ENCODE measurements around the gene PBX3.

DNA sequence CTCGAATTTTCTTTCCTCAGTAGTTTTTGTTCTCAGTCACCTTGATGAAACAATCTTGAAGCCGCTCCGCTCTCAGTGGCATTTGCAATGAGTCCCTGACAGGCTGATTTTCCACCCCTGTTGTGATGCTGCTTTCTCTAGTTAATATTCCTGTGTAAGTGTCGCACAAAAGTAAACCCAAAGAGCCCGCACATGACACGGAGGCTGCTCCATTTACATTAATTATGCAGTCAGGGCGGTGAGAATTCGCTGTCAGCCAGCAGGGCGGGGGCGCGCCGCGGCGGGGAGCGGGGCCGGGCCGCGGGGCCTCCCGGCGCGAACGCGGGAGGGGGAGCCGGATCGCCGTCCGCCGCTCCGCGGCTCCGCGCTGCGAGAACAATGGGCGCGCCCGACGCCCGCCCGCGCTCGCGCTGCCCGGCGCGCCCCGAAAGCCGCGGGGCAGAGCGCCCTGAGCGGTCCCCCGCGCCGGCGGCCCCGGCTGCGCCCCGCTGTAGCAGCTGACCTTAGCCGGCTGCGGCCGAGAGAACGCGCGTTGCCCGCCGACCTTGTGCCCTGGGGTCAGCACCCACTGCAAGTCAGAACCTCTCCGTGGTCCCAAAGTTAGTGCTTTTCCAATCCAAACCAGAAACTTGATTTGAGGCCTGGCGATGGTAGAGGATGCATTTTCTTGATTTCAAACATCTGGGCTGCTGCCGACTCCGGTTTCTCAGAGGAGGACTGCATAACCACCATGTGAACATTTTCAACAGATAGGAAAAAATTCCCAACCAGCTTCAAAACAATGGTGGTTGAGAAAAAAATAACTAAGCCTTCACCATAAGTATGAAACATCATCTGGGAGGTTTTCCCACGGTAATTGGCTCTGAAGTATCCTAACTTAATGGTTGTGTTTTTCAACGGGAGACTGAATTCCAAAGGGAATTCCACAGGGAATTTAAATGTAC is 142.6 kb downstream of the PBX3 start:
- TF ChIP-seq, protein P1, sequence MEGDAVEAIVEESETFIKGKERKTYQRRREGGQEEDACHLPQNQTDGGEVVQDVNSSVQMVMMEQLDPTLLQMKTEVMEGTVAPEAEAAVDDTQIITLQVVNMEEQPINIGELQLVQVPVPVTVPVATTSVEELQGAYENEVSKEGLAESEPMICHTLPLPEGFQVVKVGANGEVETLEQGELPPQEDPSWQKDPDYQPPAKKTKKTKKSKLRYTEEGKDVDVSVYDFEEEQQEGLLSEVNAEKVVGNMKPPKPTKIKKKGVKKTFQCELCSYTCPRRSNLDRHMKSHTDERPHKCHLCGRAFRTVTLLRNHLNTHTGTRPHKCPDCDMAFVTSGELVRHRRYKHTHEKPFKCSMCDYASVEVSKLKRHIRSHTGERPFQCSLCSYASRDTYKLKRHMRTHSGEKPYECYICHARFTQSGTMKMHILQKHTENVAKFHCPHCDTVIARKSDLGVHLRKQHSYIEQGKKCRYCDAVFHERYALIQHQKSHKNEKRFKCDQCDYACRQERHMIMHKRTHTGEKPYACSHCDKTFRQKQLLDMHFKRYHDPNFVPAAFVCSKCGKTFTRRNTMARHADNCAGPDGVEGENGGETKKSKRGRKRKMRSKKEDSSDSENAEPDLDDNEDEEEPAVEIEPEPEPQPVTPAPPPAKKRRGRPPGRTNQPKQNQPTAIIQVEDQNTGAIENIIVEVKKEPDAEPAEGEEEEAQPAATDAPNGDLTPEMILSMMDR (conservative IDR thresholded peaks at IDR 0.05), result no peak
- TF ChIP-seq ZFX (IDR thresholded peaks at IDR 0.05), result no peak

Data from C4-2B (cell line).